IPS DF 6.9 (cell line): ENCODE results near the gene SFTPB.

Experiments used
- DNase-seq: peaks from one replicate; pipeline ENCODE4 v3.0.0-alpha.2; 2013; ENCODE audit warnings: low read depth, low spot score
- H3K27ac ChIP-seq: one replicate; pipeline ENCODE4 v1.5.1; 2013; ENCODE audit warnings: low read length, control low read depth
- H3K27me3 ChIP-seq: 2 replicates; pipeline ENCODE4 v1.6.1; 2013; ENCODE audit warnings: mild to moderate bottlenecking, low read length; ENCODE audit not compliant: control insufficient read depth, insufficient read depth
- H3K36me3 ChIP-seq: 2 replicates; pipeline ENCODE4 v1.6.1; 2013; ENCODE audit warnings: low read length; ENCODE audit not compliant: control insufficient read depth, insufficient read depth
- H3K4me1 ChIP-seq: 2 replicates; pipeline ENCODE4 v1.6.1; 2013; ENCODE audit warnings: low read length; ENCODE audit not compliant: control insufficient read depth, insufficient read depth
- H3K4me3 ChIP-seq: 2 replicates; pipeline ENCODE4 v1.5.1; 2013; ENCODE audit warnings: mild to moderate bottlenecking, low read length
- H3K9me3 ChIP-seq: 2 replicates; pipeline ENCODE4 v1.6.1; 2013; ENCODE audit warnings: low read length, inconsistent platforms; ENCODE audit not compliant: control insufficient read depth, insufficient read depth
- WGBS: extraction: QIAGEN DNeasy Blood & Tissue Kit; methylation state at CpG from one replicate; pipeline ENCODE4 v1.1.7; 2013; ENCODE audit warnings: mixed read lengths, missing lambda C conversion rate; ENCODE audit not compliant: insufficient read length, insufficient coverage; 5-methylcytosine and 5-hydroxymethylcytosine counted together

Gene SFTPB

DNA sequence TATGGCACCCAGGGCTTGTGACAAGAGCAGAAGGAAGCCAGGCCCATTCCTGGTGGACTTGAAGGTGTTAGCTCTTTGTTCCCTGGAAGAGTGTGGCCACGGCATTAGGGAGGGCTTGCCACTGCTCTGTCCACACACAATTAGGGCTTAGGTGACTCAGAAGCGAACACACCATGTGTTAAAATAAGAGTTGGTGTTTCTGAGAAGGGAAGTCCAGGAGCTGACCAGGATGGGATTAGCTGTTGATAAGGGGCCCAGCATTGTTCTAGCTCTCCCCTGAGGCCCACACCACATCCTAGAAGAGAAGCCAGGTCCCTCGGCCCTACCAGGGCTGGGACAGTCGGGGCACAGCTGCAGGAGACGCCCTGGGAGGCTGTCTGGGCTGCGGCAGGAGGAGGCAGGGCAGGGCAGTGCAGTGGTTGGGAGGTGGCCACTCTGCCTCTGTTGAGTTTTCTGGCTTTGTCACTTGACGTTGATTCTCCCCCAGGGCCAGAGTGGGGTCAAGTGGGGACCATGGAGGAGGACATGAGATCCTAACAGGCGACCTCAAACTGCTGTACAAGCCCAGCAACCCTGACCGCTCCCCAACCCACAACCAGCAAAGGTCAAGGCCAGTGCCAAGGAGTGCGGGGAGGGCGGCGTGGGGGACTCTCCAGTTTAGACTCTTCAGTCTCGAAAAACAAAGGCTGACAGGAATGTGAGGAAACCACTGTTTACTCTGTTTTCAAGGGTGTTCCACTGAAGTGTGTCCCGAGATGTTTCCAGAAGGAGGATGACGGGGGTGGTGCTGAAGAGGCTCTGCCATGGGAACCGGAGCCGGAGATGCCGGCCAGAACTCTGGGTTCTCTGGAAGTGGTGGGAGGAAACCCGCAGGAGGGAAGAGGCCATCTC, 42.9 kb upstream of the SFTPB start:
- WGBS: no CpG with 5 or more reads among the region's 19 CpGs
- Histone ChIP-seq H3K9me3 (no peaks in the 10 kb centered on the region), H3K4me1 (0 out of 2 replicates have a peak, but pooled peaks cover 2% of the 10 kb centered on the region), H3K27ac (no peak overlapping the region), H3K36me3 (no peaks in the 10 kb centered on the region), H3K27me3 (no peaks in the 10 kb centered on the region), H3K4me3 (no peak overlapping the region)
- DNase-seq: no peak

DNA sequence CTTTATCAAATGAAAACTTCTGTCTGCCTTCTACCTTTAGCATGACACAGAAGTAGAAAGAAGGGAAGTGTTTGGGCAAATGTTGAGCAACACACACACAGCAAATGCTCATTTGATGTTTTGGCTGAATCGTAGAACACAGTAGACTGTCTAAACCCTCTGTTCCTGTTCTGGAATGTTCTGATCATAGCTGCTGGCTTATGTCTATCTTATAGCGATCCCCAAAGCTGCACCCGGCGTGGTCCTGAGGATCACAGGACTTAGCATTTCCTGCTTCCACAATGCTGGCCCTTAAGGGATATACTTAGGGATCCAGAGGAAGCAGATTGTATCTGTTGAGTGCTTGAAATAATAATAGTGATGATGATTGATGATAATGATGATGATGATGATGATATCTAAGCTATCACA, 41.4 kb upstream of the SFTPB start:
- H3K9me3 ChIP-seq: no peaks in the 10 kb centered on the region
- no peak overlapping the region for H3K4me3 ChIP-seq
- no peaks in the 10 kb centered on the region for H3K36me3 ChIP-seq
- no CpG with 5 or more reads among the region's 4 CpGs for WGBS
- H3K4me1 ChIP-seq: peaks cover 2% of the 10 kb centered on the region; the same call in 1 of the 2 replicates
- no peak for DNase-seq
- H3K27me3 ChIP-seq: no peaks in the 10 kb centered on the region
- no peak overlapping the region for H3K27ac ChIP-seq

DNA sequence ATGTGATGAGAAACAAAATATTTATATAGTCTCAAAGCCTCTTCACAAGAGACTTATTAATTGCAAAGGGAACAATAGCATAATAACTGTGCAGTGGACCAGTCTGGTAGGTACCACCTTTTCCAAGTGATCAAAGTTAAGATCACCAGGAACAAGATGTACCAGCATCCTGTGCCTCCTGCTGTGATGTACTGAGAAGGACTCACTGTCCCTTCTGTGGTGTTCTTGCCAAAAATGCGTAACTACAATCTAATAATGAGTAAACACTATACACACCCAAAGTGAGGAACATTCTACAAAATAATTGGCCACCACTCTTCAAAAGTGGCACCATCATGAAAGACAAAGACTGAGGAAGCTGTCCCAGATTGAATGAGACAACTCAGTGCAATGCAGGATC, 40.6 kb upstream of the SFTPB start:
- Histone ChIP-seq H3K4me1 (peaks cover 2% of the 10 kb centered on the region; the same call in 1 of the 2 replicates), H3K4me3 (no peak overlapping the region), H3K27me3 (no peaks in the 10 kb centered on the region), H3K36me3 (no peaks in the 10 kb centered on the region), H3K27ac (no peak overlapping the region), H3K9me3 (no peaks in the 10 kb centered on the region)
- DNase-seq: no peak
- WGBS: no CpG with 5 or more reads among the region's 1 CpG

DNA sequence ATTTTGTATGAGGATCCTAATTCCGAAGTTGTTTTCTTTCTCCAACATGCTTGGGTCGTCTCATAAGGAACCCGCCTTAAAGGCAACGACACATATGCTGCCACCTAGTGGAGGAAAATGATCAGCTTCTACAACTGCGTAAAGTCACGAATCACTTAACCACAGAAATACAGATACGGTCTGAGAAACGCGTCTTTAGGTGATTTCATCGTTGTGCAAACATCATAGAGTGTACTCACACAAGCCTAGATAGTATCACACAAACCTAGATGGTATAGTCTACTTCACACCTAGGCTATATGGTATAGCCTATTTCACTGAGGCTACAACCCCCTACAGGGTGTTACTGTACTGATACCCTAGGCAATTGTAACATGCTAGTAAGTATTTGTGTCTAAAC, 39.3 kb upstream of the SFTPB start:
- DNase-seq: peak; percentile 71
- H3K4me3 ChIP-seq: no peak overlapping the region
- no peaks in the 10 kb centered on the region for H3K9me3 ChIP-seq
- peaks cover 2% of the 10 kb centered on the region; the same call in 1 of the 2 replicates for H3K4me1 ChIP-seq
- H3K27me3 ChIP-seq: no peaks in the 10 kb centered on the region
- no peaks in the 10 kb centered on the region for H3K36me3 ChIP-seq
- no peak overlapping the region for H3K27ac ChIP-seq
- WGBS: no CpG with 5 or more reads among the region's 10 CpGs

DNA sequence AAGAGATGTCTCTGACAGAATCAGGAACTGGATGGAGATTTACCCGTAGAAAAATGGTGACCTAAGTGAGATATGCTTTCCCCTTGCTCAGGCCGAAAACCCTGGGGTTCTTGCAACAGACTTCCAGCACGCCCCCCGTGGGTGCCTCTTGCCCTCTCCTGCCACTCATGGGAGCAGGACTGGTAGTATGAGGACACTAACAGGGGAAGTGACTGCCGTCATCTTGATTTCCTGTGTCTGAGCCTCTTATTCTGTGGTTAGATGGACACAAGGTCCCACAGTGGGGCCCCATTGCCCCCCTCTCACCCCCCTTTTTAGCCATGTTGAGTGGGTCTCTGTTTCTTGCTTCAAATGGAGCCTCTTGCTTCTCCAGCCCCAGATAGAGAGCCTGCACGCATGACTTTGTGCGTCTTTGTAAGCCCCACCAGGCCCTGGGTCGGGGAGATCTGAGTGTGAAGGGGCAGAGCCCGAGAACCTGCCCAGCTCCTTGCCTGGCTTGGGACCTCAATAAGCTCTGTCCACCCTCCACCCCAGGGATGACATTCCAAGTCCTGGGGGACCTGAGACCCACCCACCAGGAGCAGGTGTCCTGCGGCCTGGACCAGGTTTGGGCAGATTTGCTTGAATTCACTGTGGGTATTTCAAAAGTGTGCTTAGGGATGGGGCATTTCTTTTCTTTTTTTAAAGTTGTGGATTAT, 38.7 kb upstream of the SFTPB start:
- no peak overlapping the region for H3K27ac ChIP-seq
- WGBS: no CpG with 5 or more reads among the region's 10 CpGs
- peaks cover 2% of the 10 kb centered on the region; the same call in 1 of the 2 replicates for H3K4me1 ChIP-seq
- H3K27me3 ChIP-seq: no peaks in the 10 kb centered on the region
- DNase-seq: no peak
- H3K9me3 ChIP-seq: no peaks in the 10 kb centered on the region
- H3K36me3 ChIP-seq: no peaks in the 10 kb centered on the region
- H3K4me3 ChIP-seq: no peak overlapping the region

DNA sequence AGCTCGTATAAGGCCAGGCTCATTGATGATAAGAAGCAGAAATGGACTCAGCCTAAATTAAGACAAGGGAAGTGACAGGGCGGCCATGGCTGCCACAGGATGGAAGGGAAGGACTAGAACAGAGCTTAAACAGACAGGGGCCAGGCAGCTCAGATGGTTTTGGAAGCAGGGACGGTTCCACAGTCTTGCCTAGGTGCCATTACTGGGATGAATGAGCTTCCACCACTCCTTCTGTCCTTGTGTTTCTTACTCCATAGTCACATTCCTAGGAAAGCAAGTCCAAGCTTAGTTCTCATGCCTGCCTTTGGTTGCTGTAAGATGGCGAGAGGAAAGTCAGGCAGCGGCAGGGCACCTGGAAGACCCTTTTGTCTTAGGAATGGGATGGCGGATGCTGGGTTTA, 38.1 kb upstream of the SFTPB start:
- Histone ChIP-seq H3K9me3 (no peaks in the 10 kb centered on the region), H3K4me1 (peaks cover 3% of the 10 kb centered on the region), H3K27ac (no peak overlapping the region), H3K27me3 (no peaks in the 10 kb centered on the region), H3K4me3 (no peak overlapping the region), H3K36me3 (no peaks in the 10 kb centered on the region)
- WGBS: no CpG with 5 or more reads among the region's 6 CpGs
- DNase-seq: no peak

DNA sequence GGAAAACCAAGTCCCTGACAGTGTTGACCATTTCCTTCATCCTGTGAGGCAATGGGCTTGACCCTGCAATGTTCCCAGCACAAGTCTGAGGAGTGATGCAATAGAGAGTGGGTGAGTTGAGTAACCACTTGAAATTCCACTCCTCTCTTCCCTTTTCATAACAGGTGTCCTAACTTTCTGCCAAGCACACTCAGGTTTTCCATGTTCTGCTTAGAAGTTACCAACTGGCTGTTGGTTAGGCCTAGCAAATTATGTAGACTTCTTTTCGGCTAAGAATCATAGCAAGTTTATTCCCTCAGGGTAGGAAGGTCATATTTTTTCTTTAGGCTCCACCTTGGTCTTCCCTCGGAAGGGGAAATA, 37.7 kb upstream of the SFTPB start:
- Histone ChIP-seq H3K9me3 (no peaks in the 10 kb centered on the region), H3K4me1 (peaks cover 3% of the 10 kb centered on the region), H3K36me3 (no peaks in the 10 kb centered on the region), H3K4me3 (no peak overlapping the region), H3K27me3 (no peaks in the 10 kb centered on the region), H3K27ac (no peak overlapping the region)
- DNase-seq: no peak
- WGBS: no CpG with 5 or more reads among the region's 2 CpGs

DNA sequence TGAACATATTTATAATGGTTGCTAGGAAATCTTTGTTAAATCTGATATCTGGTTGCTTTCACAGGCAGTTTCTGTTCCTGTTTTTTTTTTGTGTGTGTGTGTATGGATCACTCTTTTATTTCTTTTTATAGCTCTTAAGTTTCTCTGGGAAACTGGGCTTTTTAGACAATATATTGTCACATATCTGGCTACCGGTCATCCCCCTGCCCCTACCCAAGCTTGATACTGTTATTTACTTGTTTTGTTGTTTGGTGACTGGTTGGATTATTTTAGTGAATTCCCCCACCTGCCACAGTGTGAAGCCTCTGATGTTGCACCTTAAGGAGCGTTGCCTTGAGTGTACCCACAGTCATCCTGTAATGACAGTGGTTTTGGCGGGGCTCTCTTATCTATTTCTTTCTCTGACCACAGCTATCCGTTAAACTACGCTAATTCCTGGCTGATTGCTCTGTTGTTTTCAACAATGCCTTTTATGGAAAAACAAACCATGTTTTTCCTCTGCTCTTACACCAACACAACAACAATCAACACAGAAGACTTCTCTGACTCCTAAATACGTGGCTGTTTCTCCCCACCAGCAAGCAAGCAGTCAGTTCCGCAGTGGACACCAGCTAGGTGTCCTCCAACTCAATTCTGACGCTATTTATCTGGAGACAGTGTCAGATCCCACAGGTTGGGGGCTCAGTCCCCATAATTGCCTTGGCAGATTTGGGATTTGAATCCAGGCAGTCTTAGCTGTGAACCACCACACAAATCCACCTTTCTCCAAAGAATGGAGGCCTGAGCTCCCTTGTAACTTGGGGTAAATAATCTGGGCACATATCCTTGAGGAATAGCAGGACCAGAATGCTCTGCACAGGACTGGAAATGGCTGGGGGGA, 37.0 kb upstream of the SFTPB start:
- H3K27ac ChIP-seq: no peak overlapping the region
- no peak for DNase-seq
- WGBS: no CpG with 5 or more reads among the region's 8 CpGs
- peaks cover 3% of the 10 kb centered on the region for H3K4me1 ChIP-seq
- no peaks in the 10 kb centered on the region for H3K36me3 ChIP-seq
- H3K27me3 ChIP-seq: no peaks in the 10 kb centered on the region
- no peaks in the 10 kb centered on the region for H3K9me3 ChIP-seq
- H3K4me3 ChIP-seq: no peak overlapping the region

DNA sequence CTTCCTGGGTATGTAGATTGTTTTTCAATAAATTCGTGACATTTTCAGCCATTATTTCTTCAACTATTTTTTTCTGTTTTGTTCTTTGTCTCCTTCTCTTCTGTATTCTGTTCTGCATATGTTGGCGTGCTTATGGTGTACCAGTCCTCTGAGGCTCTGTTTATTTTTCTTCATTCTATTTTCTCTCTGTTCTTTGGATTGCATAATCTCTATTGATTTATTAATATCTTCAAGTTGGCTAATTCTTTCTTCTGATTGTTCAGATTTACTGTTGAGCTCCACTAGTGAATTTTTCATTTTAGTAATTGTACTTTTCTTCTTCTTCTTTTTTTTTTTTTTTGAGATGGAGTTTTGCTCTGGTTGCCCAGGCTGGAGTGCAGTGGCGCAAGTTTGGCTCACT, 36.0 kb upstream of the SFTPB start:
- Histone ChIP-seq H3K4me3 (no peak overlapping the region), H3K27ac (no peak overlapping the region), H3K27me3 (no peaks in the 10 kb centered on the region), H3K36me3 (no peaks in the 10 kb centered on the region), H3K9me3 (no peaks in the 10 kb centered on the region), H3K4me1 (peaks cover 3% of the 10 kb centered on the region)
- WGBS: no CpG with 5 or more reads among the region's 3 CpGs
- DNase-seq: no peak

DNA sequence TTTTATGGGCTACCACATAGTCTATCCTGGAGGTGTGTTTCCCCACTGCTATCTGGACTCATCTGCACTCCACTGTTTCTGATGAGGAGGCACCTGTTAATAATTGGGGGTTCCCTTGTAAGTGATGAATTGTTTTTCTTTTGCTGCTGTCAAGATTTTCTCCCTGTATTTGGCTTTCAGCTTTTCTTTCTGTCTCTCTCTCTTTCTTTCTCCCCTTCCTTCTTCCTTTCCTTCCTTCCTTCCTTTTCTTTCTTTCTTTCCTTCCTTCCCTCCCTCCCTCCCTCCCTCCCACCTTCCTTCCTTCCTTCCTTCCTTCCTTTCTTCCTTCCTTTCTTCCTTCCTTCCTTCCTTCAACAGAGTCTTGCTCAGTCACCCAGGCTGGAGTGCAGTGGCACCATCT, 35.3 kb upstream of the SFTPB start:
- no peak for DNase-seq
- H3K27me3 ChIP-seq: no peaks in the 10 kb centered on the region
- peaks cover 3% of the 10 kb centered on the region for H3K4me1 ChIP-seq
- no peaks in the 10 kb centered on the region for H3K36me3 ChIP-seq
- no peak overlapping the region for H3K4me3 ChIP-seq
- no peak overlapping the region for H3K27ac ChIP-seq
- no peaks in the 10 kb centered on the region for H3K9me3 ChIP-seq
